Stromal cell of bone marrow (primary cell): ENCODE results near the gene YWHAH.

Experiments used
- DNase-seq: peaks from one replicate; pipeline ENCODE4 v3.0.0-alpha.2; 2012; ENCODE audit warnings: low read depth

The YWHAH gene

DNA sequence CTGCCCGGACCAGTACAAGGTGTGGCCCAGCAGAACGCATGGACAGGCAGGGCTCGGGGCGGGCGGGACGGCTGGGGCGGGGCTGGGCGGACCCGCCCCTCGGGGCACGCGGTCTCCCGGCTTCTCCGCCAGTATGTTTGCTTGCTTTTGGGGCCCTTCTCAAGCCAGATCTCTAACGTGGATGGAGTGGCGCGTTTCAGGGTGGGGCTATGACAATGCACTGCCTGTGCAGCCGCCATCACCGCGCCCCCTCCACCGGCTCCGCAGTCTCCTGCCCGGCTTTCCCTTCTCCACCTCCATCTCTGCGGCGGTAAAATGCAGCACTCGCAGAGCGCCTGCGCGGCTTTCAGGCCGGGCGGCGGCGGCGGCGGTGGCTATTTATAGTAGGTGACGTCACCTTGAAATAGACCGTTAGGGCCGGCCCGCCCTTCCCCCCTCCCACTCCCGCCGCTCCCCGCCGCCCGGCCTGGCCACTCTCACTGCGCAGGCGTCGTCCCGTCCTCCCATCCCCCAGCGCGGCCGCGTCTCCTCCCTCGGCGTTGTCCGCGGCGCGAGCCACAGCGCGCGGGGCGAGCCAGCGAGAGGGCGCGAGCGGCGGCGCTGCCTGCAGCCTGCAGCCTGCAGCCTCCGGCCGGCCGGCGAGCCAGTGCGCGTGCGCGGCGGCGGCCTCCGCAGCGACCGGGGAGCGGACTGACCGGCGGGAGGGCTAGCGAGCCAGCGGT is at the start of gene YWHAH:
YWHAH (plus strand) TSS at position 558 of the 722 bp plus-strand sequence. CDS start 199 bp downstream, outside the sequence.
- DNase-seq: peak; percentile 83

DNA sequence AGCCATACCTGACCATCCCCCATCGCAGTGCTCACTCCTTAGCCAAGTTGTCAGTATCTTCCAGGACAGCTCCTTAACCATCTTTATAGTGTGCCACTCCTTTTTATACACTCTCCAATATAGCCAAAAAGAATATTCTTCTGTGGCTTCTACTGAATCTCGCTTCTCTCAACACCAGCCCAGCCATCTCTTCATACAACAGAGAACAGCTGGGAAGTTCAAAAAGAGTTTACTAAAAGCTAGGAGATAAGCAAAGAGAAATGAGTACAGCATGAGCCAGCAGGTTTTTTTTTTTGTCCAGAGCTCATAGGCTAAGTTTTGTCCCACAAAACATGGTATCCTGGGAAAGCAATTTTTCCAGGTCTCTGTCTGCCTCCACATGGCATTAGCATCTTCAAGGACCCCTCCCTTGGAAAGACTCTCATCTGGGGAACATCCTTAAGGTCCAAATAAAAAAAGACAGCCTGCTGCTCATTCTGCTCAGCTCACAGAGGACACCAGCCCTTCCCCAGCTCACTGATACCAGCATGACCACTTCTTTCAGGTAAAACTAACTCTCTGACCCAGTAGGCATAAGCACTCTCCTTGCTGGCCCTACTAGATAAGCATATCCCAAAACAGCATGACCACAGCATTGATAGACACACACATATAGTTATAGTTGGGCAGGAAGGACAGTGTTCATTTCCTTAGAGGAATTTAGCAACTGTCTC is 48.8 kb upstream of the YWHAH start:
- no peak for DNase-seq

DNA sequence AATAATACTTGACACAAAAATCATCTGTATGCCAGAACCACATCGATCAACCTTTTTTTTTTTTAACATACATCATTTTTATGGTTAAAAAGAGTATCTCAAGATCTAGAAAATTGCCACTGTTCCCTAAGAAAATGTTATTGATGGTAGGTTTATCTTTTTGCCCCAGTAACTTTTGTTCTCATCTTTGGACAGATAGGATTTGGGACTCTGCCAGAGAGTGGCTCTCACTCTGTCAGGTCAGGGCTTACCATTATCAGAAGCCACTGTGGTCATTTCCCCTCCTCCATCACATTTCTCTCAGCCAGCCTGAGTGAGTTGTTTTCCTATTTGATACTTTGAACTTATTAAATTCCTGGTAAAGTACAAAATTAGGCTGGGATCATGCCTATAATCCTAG is 47.9 kb upstream of the YWHAH start:
- no peak for DNase-seq

DNA sequence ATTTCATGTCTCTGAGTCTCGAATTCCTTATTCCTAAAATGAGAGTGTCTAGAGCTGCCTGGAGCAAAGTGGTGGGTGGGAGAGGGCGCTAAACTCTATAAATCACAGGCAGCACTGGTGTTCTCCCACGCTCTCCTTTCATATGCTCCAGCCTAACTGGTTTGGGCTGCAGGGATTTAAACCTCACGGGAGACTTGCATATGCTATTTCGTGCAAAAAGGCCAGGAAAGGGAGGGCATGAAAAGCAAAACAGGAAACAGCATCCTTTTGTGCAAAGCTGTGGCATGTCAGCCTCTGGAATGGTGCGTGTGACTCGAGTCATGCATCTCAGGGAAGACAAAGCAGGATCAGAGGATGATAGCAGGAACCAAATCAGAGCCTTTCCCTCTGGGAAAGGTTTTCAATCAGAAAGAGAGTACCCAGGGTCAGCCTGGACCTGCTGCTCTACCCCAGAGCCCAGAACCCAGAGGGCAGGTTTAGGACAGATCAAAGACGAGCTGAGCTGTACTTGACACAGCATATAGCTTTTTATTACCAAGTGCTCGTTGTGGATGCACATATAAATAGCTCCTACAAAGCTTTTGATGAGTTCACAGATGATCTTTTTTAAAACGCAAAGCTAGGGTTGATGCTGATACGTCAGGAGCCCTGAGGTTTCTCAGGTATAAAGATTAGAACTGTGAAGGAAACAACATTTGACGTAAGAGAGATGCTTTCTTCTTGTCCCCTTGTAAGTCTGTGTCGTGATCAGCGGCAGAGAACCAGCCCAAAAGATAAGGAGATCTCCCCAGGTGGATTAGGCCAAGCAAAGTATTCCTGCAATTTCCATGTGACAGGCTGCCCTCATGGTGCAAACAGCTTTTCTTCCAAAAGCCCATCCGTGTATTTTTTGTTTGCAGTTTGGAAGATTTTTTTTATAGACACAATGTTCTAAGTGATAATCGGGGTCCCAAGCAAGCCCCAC is 46.2 kb upstream of the YWHAH start:
- DNase-seq: no peak

DNA sequence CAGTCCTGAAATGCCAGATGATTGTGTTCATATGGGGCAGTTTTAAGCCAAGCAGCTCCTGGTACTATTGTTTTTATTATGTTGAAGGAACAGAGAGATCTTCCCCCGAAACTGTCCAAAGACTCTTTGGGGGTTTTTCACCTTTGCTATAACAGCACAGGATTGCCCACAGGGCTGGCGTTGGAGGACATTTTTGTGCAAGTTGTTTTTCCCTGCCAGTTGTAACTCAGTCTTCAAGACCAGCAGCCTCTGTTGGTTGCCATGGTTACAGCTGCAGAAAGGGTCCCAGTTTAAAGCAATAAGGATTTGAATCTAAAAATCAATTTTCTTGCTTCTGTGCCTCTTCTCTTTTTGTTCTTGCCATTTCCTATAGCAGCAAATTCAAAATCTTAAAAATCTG is 45.4 kb upstream of the YWHAH start:
- DNase-seq: no peak

DNA sequence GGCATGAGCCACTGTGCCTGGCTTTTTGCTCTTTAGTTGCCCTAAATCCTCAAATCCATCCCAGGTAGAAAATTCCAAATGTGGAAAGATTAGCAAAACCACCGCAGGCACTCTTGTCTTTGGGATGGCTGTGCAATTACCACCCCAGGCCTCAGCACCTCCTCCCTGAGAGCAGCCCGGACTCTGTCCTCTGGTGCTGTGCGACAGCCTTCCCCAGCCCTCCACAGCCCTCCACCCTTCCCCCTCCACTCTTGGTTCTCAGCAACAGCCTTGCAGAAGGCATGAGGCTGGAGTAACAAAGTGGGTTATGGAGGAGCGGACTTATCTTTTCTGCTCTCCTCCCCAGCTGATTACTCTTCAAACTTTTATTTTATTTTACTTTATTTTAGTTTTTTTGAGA is 44.7 kb upstream of the YWHAH start:
- DNase-seq: no peak

DNA sequence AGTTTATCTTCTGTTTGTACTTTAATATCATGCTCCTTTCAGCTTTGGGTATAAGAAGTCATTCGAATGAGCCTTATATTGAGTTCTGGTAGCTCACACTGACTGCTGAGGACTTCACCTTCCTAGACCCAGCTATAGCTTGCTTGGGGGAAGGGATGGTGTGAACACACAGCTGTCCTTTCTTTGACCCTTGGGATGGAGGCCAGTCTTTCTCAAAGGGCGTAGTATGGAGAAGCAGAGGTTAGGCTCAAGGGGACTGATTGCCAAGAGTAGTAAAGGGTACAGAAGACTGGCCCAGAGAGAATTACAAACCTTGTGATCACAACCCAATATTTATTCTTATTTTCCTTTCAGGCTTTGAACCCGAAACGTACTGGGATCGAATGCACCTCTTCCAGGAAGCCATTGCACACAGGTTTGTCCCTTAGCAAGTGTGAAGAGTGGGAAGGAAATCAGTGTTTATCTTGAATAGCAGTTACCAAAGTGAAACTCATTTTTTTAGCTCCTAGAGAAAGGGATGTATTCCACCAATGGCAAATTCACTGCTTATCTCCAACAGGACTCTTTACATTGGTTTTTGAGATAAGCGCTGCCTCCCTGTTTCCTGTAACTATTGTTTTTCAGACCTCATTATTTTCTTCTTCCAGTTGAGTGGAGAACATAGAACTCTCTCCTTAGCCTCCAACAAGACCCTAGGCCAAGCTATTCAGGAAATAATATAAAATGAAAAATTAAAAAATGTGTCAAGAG is 42.8 kb upstream of the YWHAH start:
- DNase-seq: no peak

DNA sequence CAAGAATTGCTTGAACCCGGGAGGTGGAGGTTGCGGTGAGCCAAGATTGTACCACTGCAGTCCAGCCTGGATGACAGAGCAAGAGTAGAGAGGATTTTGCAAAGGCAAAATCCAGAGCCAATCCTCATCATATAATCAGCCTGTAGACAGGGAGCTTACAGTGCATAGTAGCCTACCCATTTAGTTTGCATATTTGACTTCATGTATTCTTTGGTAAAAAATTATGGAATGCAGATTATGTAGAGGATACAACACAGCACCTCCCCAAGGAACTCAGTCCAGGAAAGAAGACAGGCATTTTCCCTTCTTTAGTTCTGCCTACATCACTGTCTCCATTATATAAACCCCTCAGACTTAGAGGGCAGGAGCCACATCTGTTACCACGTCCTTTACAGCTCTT is 39.7 kb upstream of the YWHAH start:
- no peak for DNase-seq

DNA sequence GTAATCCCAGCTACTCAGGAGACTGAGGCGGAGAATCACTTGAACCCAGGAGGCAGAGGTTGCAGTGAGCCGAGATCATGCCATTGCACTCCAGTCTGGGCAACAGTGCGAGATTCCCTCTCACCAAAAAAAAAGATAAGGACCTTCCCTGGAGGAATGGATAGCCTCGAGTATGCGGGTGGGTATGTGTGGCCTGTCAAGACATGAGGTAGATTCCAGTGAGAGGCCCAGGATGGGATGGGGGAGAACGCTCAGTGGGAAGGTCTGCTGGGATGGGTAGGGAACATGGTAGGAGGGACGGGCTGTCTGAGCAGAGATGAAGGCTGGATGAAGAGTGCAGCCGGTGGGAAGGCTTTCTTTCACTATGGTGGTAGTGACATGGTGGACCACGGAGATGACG is 39.0 kb upstream of the YWHAH start:
- DNase-seq: no peak

DNA sequence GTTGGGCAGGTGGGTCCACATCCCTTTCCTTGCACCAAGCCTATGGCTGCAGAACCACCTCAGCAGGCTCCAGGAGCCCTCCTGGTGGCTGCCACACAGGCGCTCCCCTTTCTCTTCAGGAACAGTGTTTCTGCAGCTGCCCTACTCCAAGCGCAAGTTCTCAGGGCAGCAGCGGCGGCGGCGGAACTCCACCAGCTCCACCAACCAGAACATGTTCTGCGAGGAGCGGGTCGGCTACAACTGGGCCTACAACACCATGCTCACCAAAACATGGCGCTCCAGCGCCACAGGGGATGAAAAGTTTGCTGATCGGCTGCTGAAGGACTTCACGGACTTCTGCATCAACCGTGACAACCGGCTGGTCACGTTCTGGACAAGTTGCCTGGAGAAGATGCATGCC is 38.2 kb upstream of the YWHAH start:
- DNase-seq: no peak

DNA sequence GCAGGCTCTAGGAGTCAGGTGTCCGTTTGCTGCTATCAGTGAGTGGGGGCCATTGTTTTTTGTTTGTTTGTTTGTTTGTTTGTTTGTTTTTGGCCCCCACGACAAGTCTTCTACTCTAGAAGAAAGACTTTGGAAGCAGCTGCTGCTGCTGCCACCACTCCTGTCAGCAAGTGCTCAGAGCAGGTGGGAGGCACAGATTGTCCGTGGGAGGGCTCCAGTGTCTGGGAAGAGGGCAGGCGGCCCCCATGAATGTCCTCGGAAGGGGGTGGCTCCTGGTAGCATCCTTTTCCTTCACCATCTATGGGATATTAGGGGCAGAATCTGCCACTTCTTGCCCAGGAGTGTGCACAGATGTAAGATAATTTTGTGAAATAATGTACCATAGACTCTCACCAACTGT is 37.8 kb upstream of the YWHAH start:
- no peak for DNase-seq

DNA sequence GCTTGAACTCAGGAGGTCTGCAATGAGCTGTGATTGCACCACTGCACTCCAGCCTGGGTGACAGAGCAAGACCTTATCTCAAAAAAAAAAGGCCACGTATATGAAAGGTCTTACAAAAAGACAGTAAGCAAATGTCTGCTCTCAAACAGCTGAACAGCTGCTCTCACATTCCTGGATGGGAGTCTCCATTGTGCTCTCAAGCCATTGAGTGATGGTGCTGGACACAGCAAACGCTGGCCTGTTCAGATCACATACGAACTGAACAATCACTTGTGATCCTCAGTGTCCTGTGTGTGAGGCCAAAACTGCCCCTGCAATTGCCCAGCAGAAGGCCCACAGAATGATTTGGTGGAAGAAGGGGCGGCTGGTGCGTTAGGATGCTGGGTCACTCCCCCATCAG is 34.4 kb upstream of the YWHAH start:
- DNase-seq: no peak

DNA sequence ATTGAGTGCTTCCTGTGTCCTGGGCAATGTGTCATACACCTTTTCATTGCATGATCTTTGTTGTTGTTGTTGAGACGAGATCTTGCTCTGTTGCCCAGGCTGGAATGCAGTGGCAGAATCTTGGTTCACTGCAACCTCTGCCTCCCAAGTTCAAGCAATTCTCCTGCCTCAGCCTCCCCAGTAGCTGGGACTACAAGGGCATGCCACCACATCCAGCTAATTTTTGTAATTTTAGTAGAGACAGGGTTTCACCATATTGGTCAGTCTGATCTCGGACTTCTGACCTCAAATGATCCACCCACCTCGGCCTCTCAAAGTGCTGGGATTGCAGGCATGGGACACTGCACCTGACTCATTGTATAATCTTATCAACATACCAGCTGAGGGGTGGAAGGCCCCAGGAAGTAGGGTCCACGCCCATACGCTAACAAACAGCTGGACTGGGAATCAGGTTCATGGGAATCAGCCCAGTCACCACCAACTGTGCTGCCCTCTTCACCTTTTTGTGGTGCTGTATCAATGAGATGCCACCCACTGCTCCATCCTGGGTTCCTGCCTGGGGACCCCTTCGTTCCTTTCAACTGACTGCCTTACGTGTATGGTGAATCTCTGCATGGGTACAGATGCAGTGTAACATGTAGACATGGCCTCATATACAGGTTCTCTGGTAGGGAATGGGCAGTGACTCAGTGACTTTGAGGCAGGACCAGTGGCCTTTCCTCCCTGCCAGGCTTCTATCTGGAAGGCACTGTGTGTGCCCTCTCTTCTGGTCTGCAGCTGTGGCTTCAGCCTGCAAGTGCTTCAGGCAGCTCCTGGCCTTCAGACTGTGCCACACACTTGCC is 32.5 kb upstream of the YWHAH start:
- DNase-seq: no peak

DNA sequence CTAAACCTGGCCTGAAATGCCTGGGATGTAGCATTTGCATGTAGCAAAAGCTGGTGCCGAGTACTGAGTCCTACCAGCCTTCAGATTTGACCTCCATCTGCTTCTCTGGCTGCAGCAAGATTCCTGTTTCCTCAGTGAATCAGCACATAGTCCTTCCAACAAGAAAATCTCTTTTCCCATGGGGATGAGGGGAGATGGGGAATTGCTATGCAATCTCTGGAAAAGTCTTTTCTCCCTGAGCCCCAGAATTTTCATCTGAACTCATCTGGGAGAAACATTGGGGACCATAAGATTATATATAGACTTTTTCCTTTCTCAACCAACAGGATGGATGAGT is 32.0 kb upstream of the YWHAH start:
- DNase-seq: peak; percentile 32

DNA sequence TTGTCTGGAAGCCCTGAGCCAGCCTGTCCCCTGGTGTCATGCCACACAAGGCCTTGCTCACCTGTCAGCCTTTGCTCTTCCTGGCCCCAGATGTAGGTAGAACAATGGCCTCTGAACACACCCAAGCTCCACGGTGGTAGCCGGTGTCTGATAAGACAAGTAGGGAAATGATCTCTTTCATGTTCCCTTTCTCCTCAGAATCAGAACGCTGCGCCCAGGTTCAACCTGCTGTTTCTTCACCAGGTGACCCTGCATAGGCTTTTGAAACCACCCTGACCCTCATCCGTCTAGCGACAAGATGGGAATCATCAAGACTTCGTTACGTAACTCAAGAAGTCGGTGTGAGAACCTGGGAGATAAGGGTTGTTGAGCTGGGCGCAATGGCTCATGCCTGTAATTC is 28.7 kb upstream of the YWHAH start:
- no peak for DNase-seq

DNA sequence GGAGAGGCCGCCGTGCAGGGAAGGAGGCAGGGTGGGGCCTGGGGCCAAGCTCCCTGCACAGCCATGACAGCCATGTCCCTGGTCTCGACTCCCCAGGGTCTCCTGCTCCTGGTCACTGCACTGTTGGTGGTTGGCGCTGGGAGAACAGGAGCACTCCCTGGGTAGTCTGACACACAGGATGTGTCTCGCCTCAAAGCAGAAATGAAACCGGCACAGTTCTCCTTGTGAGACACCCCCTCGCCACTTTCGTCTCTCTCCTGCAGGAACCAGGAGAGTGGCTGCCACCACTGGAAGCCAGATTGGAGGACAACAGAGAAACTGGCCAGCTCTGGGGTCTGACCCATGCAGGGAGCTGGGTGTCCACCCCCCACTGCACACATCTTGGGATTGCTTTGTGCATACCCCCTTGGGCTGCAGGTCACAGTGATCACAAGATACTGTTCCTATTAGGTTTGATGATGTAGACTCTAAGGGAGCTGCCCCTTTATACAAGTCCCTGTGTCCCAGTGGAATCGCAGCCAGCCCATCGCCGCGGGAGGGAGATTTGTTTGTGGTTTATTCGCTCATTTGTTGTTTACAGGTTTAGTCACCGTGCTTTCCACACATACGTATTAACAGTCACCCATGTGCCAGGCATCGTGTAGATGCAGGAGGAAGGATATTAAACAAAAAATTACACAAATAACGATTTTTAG is 27.0 kb upstream of the YWHAH start:
- no peak for DNase-seq

DNA sequence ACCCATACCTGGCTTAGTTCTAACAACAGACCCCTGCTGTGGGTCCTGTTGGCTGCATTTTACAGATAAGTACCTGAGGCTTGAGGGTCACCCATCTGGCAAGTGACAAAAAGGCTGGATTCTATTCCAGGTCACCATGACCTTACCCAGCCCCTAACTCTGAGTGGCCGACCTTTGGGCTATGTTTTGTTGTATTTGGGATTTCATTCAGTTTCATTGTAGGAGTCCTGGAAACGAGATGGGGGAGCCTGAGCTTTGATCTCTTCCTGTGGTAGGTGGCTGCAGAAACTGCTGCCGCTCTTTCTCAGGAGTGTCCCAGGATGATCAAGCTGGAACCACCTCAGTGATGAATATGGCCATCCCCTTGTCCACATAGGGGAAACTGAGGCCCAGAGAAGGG is 24.6 kb upstream of the YWHAH start:
- DNase-seq: no peak

DNA sequence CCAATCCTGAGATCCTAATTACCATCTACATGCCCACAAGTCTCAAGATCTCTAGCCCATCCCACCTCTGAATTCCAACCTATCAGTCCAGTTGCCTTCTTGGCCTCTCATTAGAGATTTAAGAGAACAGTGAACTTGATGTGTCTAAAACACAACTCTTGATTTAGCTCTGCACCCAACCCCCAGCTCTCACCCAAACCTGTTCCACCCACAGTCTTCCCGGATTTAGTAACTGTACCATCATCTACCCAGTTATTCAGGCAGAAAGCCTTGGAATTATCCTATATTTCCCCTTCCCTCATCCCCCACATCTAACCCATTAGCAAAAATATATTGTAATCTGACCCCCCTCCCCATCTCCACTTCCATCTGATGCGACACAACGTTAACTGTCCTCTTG is 24.0 kb upstream of the YWHAH start:
- DNase-seq: no peak

DNA sequence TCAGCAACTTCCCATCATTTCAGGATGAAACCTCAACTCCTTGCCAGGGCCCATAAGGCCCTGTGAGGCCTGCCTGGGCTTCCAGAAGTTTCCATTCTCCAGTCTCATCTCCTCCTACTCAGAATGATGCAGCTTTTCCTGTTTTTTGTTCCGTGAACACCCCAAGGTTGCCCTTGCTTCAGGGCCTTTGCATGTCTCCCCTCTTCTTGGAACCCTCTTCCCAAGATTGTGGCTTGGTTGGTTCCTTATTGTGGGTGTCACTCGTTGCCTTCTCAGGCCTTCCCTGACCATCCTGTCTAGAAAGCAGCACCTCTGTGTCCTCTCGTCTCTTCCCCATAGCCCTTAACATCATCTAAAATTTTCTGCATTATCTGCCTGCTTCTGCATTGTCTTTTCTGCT is 23.2 kb upstream of the YWHAH start:
- no peak for DNase-seq

DNA sequence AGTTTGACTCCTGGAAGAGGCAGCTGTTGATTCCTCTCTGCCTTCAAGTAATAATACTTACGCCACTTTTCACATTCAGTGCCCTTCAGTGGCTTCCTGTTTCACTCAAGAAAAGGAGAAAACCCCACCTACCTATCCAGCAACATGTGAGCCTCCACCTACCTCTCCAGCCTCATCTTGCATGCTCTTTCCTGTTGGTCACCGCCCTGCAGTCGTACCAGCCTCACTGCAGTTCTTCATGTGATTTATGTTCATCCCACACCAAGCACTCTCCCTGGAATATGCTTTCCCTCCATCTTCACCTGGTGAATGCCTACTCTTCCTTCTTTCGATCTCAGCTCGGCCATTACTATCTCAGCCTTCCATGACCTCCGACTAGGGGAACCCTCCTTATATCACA is 21.8 kb upstream of the YWHAH start:
- no peak for DNase-seq

DNA sequence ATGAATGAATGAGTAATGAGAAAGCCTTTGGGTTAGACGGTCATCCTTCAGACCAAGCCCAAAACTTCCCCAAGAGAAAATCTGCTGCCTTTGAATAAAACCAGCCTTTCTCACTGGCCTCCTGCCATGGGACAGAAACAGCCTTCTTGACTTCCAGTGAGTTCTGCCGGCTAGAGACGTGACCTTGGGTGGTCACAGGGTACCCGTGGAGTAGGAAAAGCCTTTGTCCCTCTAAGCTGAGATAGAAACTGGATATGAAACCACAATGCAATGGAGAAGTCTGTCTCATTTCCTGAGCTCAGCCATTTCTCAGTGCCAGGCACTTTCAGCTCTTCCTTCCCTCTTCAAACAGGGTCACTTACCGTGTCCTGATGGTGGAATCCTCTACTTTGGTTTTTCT is 21.2 kb upstream of the YWHAH start:
- DNase-seq: no peak
